GM12891 (cell line): ENCODE measurements around the gene FN3KRP.

Experiments
- POLR2A ChIP-seq: IDR thresholded peaks from 2 replicates; pipeline ENCODE4 v1.6.1; 2011; ENCODE audit warnings: low read depth, low read length, control low read depth
- POLR2AphosphoS5 ChIP-seq: IDR thresholded peaks from 2 replicates; pipeline ENCODE4 v1.6.1; 2011; ENCODE audit warnings: low read depth, low read length, control low read depth
- SPI1 ChIP-seq: IDR thresholded peaks from 2 replicates; pipeline ENCODE4 v1.6.1; 2011; ENCODE audit warnings: low read depth, low read length, control low read depth

- TF ChIP-seq SPI1 (no peak), POLR2AphosphoS5 (no peak), POLR2A (no peak)
Measured at GRCh38 chr17:82702231-82702927, 14.1 kb upstream of the FN3KRP start.
